ENCODE results near the gene GRIK3.

The GRIK3 gene

GRCh38 chr1:36922593-36923426, 111.5 kb downstream of the GRIK3 start:
- TF ChIP-seq EZH2phosphoT487 (IDR thresholded peaks at IDR 0.05; ENCODE audit: borderline replicate concordance, low read length), result no peak

GRCh38 chr1:36922071-36922470, 112.2 kb downstream of the GRIK3 start:
- Histone ChIP-seq H3K4me2 (ENCODE audit: low read length) (no peak overlapping the region), H3K27me3 (ENCODE audit: control insufficient read depth, low read length) (no peaks in the 10 kb centered on the region), H3K4me3 (ENCODE audit: low read length) (no peak overlapping the region), H3K9me2 (replicated peaks; ENCODE audit: control insufficient read depth, low read length) (no peaks in the 10 kb centered on the region), H4K20me1 (ENCODE audit: control insufficient read depth, insufficient read depth, low read depth, low read length) (no peaks in the 10 kb centered on the region; the same call in 1 of the 2 replicates), H3K9me3 (ENCODE audit: control insufficient read depth, insufficient read depth, low read length) (no peaks in the 10 kb centered on the region), H3K4me1 (ENCODE audit: control insufficient read depth, low read length) (peaks cover 8% of the 10 kb centered on the region), H3K79me2 (ENCODE audit: control insufficient read depth, low read length) (no peaks in the 10 kb centered on the region), H3K27ac (ENCODE audit: low read depth, low read length) (no peak overlapping the region), H3K36me3 (ENCODE audit: control insufficient read depth, low read length) (no peaks in the 10 kb centered on the region), H3F3A (ENCODE audit: control insufficient read depth, insufficient read depth) (no peaks in the 10 kb centered on the region)
- TF ChIP-seq EZH2phosphoT487 (IDR thresholded peaks at IDR 0.05; ENCODE audit: borderline replicate concordance, low read length) (no peak), CTCF (IDR thresholded peaks at IDR 0.05; ENCODE audit: low read depth, low read length, poor library complexity, severe bottlenecking) (no peak)

More at GRCh38 chr1:36922593-36923426, 111.5 kb downstream of the GRIK3 start:
- no peaks in the 10 kb centered on the region for H3F3A ChIP-seq (ENCODE audit: control insufficient read depth, insufficient read depth)
- H3K79me2 ChIP-seq (ENCODE audit: control insufficient read depth, low read length), result no peaks in the 10 kb centered on the region
- H3K27me3 ChIP-seq (ENCODE audit: control insufficient read depth, low read length), result no peaks in the 10 kb centered on the region
- no peak overlapping the region for H3K4me2 ChIP-seq (ENCODE audit: low read length)
- no peak overlapping the region for H3K4me3 ChIP-seq (ENCODE audit: low read length)
- H3K4me1 ChIP-seq (ENCODE audit: control insufficient read depth, low read length), result peaks cover 5% of the 10 kb centered on the region
- no peaks in the 10 kb centered on the region for H3K9me3 ChIP-seq (ENCODE audit: control insufficient read depth, insufficient read depth, low read length)
- H3K27ac ChIP-seq (ENCODE audit: low read depth, low read length), result no peak overlapping the region
- H3K36me3 ChIP-seq (ENCODE audit: control insufficient read depth, low read length), result no peaks in the 10 kb centered on the region
- no peaks in the 10 kb centered on the region; the same call in 1 of the 2 replicates for H4K20me1 ChIP-seq (ENCODE audit: control insufficient read depth, insufficient read depth, low read depth, low read length)
- no peaks in the 10 kb centered on the region for H3K9me2 ChIP-seq (replicated peaks; ENCODE audit: control insufficient read depth, low read length)

- Histone ChIP-seq H3K27me3 (ENCODE audit: control insufficient read depth, low read length) (no peaks in the 10 kb centered on the region), H3K4me3 (ENCODE audit: low read length) (no peak overlapping the region), H3K9me2 (replicated peaks; ENCODE audit: control insufficient read depth, low read length) (no peaks in the 10 kb centered on the region), H3K27ac (ENCODE audit: low read depth, low read length) (no peak overlapping the region), H3K79me2 (ENCODE audit: control insufficient read depth, low read length) (no peaks in the 10 kb centered on the region), H4K20me1 (ENCODE audit: control insufficient read depth, insufficient read depth, low read depth, low read length) (no peaks in the 10 kb centered on the region; the same call in 1 of the 2 replicates), H3K9me3 (ENCODE audit: control insufficient read depth, insufficient read depth, low read length) (no peaks in the 10 kb centered on the region), H3K4me2 (ENCODE audit: low read length) (no peak overlapping the region), H3F3A (ENCODE audit: control insufficient read depth, insufficient read depth) (no peaks in the 10 kb centered on the region), H3K4me1 (ENCODE audit: control insufficient read depth, low read length) (peaks cover 8% of the 10 kb centered on the region), H3K36me3 (ENCODE audit: control insufficient read depth, low read length) (no peaks in the 10 kb centered on the region)
- no peak for TF ChIP-seq EZH2phosphoT487 (IDR thresholded peaks at IDR 0.05; ENCODE audit: borderline replicate concordance, low read length)
These were observed 113.4 kb downstream of the GRIK3 start for GRCh38 chr1:36920801-36921405.

GRCh38 chr1:36920371-36920770, 113.9 kb downstream of the GRIK3 start:
- no peak for TF ChIP-seq EZH2phosphoT487 (IDR thresholded peaks at IDR 0.05; ENCODE audit: borderline replicate concordance, low read length)
- TF ChIP-seq CTCF (IDR thresholded peaks at IDR 0.05; ENCODE audit: low read depth, low read length, poor library complexity, severe bottlenecking), result no peak
- Histone ChIP-seq H4K20me1 (ENCODE audit: control insufficient read depth, insufficient read depth, low read depth, low read length) (no peaks in the 10 kb centered on the region; the same call in 1 of the 2 replicates), H3K36me3 (ENCODE audit: control insufficient read depth, low read length) (no peaks in the 10 kb centered on the region), H3K4me3 (ENCODE audit: low read length) (no peak overlapping the region), H3K79me2 (ENCODE audit: control insufficient read depth, low read length) (no peaks in the 10 kb centered on the region), H3K4me2 (ENCODE audit: low read length) (no peak overlapping the region), H3K27me3 (ENCODE audit: control insufficient read depth, low read length) (no peaks in the 10 kb centered on the region), H3K9me2 (replicated peaks; ENCODE audit: control insufficient read depth, low read length) (no peaks in the 10 kb centered on the region), H3K9me3 (ENCODE audit: control insufficient read depth, insufficient read depth, low read length) (no peaks in the 10 kb centered on the region), H3K27ac (ENCODE audit: low read depth, low read length) (no peak overlapping the region), H3K4me1 (ENCODE audit: control insufficient read depth, low read length) (peaks cover 8% of the 10 kb centered on the region), H3F3A (ENCODE audit: control insufficient read depth, insufficient read depth) (no peaks in the 10 kb centered on the region)

All from DOHH2 (cell line).